Measurements from ENCODE around the gene HOXA11.

Gene HOXA11

GRCh38 chr7:27157702-27158431, 27.2 kb downstream of the HOXA11 start:
- Histone ChIP-seq H3K4me3 (ENCODE audit: low read depth, low read length) (no peak overlapping the region), H3K27me3 (ENCODE audit: control insufficient read depth, insufficient read depth, low read length) (peaks cover 100% of the 10 kb centered on the region), H3K4me1 (ENCODE audit: control insufficient read depth, insufficient read depth, low read length) (peaks cover 14% of the 10 kb centered on the region; the same call in 1 of the 2 replicates), H3K9me3 (ENCODE audit: control insufficient read depth, insufficient read depth, low read depth, low read length) (no peaks in the 10 kb centered on the region; the same call in 1 of the 2 replicates), H3K27ac (ENCODE audit: low read depth, low read length) (no peak overlapping the region), H3K9ac (ENCODE audit: low read length) (no peak overlapping the region), H3K36me3 (ENCODE audit: control insufficient read depth, insufficient read depth, low read length) (no peaks in the 10 kb centered on the region)

DNA sequence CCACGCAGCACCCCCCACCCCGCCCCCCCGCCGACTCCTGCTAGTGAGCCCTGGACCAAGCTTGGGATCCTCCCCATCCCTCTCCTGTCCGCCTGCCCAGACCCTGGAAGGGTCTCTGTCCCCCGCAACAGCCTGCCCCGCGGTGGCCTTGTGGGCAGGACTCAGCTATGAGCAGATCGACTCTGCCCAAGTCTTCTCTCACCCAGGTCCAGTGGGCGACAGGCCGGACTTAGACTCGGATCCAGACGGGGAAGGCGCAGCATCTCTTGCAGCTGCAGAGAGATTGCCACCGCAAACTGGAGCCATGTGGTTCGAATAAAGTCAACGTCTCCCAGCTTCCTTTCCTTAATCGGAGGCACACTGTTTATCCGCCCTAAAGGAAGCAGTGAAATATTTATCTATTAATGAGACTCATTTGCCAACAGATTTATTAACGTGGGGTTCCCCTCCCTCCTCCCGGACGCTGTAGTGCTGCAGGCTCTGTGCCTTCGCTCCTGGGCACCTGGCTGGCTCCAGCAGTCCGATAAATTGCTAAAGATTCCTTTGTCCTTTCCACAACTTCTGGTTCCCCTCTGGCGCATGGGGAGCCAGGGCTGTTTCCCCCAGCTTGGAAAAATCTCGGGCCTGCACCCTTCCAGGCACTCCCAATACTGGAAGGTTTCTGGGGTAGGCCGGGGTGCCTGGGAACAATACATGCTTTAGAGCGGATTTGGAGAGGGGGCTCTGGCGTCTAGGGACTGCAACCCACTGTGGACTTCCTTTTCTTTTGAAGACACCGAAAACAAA, 27.9 kb downstream of the HOXA11 start:
- H3K4me3 ChIP-seq (ENCODE audit: low read depth, low read length), result peak overlapping the region; percentile 37; the same call in 1 of the 2 replicates
- peak overlapping the region; percentile 66 for H3K9ac ChIP-seq (ENCODE audit: low read length)
- peaks cover 14% of the 10 kb centered on the region; the same call in 1 of the 2 replicates for H3K4me1 ChIP-seq (ENCODE audit: control insufficient read depth, insufficient read depth, low read length)
- no peak overlapping the region for H3K27ac ChIP-seq (ENCODE audit: low read depth, low read length)
- H3K9me3 ChIP-seq (ENCODE audit: control insufficient read depth, insufficient read depth, low read depth, low read length), result no peaks in the 10 kb centered on the region; the same call in 1 of the 2 replicates
- H3K27me3 ChIP-seq (ENCODE audit: control insufficient read depth, insufficient read depth, low read length), result peaks cover 100% of the 10 kb centered on the region
- H3K36me3 ChIP-seq (ENCODE audit: control insufficient read depth, insufficient read depth, low read length), result no peaks in the 10 kb centered on the region

GRCh38 chr7:27156508-27156898, 28.5 kb downstream of the HOXA11 start, which contains the start of gene HOXA7:
Gene HOXA7, minus strand, starts transcription at chr7:27156675. Its CDS starts 130 bp downstream, at chr7:27156545.
- Histone ChIP-seq H3K27me3 (ENCODE audit: control insufficient read depth, insufficient read depth, low read length) (peaks cover 100% of the 10 kb centered on the region), H3K27ac (ENCODE audit: low read depth, low read length) (no peak within 1 kb of the TSS), H3K9ac (ENCODE audit: low read length) (peak within 1 kb of the TSS; percentile 75), H3K4me3 (ENCODE audit: low read depth, low read length) (peak within 1 kb of the TSS; percentile 59), H3K4me1 (ENCODE audit: control insufficient read depth, insufficient read depth, low read length) (peaks cover 19% of the 10 kb centered on the region; the same call in 1 of the 2 replicates), H3K9me3 (ENCODE audit: control insufficient read depth, insufficient read depth, low read depth, low read length) (no peaks in the 10 kb centered on the region; the same call in 1 of the 2 replicates), H3K36me3 (ENCODE audit: control insufficient read depth, insufficient read depth, low read length) (no peaks in the 10 kb centered on the region)

GRCh38 chr7:27155816-27156507, 29.1 kb downstream of the HOXA11 start:
- Histone ChIP-seq H3K9me3 (ENCODE audit: control insufficient read depth, insufficient read depth, low read depth, low read length) (no peaks in the 10 kb centered on the region; the same call in 1 of the 2 replicates), H3K27ac (ENCODE audit: low read depth, low read length) (no peak overlapping the region)

DNA sequence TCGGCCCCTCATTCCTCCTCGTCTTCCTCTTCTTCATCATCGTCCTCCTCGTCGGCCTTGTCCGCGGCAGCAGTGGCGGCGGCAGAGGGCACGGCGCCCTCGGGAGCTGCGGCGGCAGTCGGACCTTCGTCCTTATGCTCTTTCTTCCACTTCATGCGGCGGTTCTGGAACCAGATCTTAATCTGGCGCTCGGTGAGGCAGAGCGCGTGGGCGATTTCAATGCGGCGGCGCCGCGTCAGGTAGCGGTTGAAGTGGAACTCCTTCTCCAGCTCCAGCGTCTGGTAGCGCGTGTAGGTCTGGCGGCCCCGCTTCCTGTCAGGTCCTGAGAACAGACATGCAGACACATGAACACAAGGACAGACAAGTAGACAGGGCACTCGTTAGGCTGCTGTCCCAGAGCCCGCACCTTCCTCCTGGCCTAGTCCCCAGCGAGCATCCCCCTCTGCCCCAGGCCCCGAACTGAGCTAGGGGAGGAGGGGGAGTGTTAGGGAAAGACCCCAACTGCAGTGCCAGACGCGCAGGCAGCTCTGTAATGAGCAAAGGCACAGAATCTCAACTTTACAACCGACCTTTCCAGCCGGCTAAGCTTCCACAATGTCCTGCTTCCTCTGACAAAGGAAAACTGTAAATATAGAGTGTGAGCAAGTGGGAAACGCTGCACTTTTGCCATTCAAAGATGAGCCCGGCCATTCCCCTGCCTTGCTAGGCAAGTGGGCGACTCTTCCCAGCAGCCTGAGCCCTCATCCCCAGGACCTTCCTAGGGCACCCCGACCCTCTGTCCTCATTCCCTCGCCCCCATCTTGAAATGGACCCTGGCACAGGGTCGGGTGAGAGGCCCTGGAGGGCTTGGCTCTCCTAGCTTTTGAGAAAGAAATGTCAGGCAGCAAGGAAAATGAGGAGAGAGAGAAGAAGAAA, 29.9 kb downstream of the HOXA11 start:
- Histone ChIP-seq H3K27me3 (ENCODE audit: control insufficient read depth, insufficient read depth, low read length) (peaks cover 100% of the 10 kb centered on the region), H3K9ac (ENCODE audit: low read length) (peak overlapping the region; percentile 75), H3K4me1 (ENCODE audit: control insufficient read depth, insufficient read depth, low read length) (peaks cover 20% of the 10 kb centered on the region; the same call in 1 of the 2 replicates), H3K4me3 (ENCODE audit: low read depth, low read length) (peak overlapping the region; percentile 59), H3K36me3 (ENCODE audit: control insufficient read depth, insufficient read depth, low read length) (no peaks in the 10 kb centered on the region), H3K27ac (ENCODE audit: low read depth, low read length) (no peak overlapping the region), H3K9me3 (ENCODE audit: control insufficient read depth, insufficient read depth, low read depth, low read length) (no peaks in the 10 kb centered on the region; the same call in 1 of the 2 replicates)

More at GRCh38 chr7:27155816-27156507, 29.1 kb downstream of the HOXA11 start:
- Histone ChIP-seq H3K27me3 (ENCODE audit: control insufficient read depth, insufficient read depth, low read length) (peaks cover 100% of the 10 kb centered on the region), H3K4me3 (ENCODE audit: low read depth, low read length) (peak overlapping the region; percentile 59), H3K36me3 (ENCODE audit: control insufficient read depth, insufficient read depth, low read length) (no peaks in the 10 kb centered on the region), H3K9ac (ENCODE audit: low read length) (peak overlapping the region; percentile 75), H3K4me1 (ENCODE audit: control insufficient read depth, insufficient read depth, low read length) (peaks cover 22% of the 10 kb centered on the region; the same call in 1 of the 2 replicates)

GRCh38 chr7:27154369-27154768, 30.7 kb downstream of the HOXA11 start:
- Histone ChIP-seq H3K27ac (ENCODE audit: low read depth, low read length) (no peak overlapping the region), H3K36me3 (ENCODE audit: control insufficient read depth, insufficient read depth, low read length) (no peaks in the 10 kb centered on the region), H3K9me3 (ENCODE audit: control insufficient read depth, insufficient read depth, low read depth, low read length) (no peaks in the 10 kb centered on the region; the same call in 1 of the 2 replicates), H3K4me1 (ENCODE audit: control insufficient read depth, insufficient read depth, low read length) (peaks cover 20% of the 10 kb centered on the region; the same call in 1 of the 2 replicates), H3K9ac (ENCODE audit: low read length) (peak overlapping the region; percentile 75), H3K27me3 (ENCODE audit: control insufficient read depth, insufficient read depth, low read length) (peaks cover 100% of the 10 kb centered on the region), H3K4me3 (ENCODE audit: low read depth, low read length) (no peak overlapping the region)

DNA sequence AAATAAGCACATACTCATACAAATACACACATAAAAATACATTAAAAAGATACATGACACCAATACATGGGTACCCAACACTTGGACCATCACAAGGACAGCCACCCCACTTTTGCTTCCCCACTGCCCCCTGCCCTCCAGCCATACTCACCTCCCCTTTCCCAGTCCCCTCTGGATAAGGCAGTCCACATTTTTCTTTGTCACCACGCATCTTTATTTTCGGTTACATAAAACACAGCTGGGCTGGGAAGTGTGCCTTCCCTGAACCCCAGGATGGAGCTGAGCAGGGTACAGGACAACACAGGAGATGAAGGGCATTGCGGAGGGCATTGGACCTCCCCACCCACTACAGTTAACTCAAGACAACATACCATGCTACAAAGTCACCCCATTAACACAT, 31.5 kb downstream of the HOXA11 start:
- Histone ChIP-seq H3K9me3 (ENCODE audit: control insufficient read depth, insufficient read depth, low read depth, low read length) (no peaks in the 10 kb centered on the region; the same call in 1 of the 2 replicates), H3K27ac (ENCODE audit: low read depth, low read length) (no peak overlapping the region), H3K36me3 (ENCODE audit: control insufficient read depth, insufficient read depth, low read length) (no peaks in the 10 kb centered on the region), H3K4me3 (ENCODE audit: low read depth, low read length) (no peak overlapping the region), H3K27me3 (ENCODE audit: control insufficient read depth, insufficient read depth, low read length) (peaks cover 100% of the 10 kb centered on the region), H3K9ac (ENCODE audit: low read length) (peak overlapping the region; percentile 45), H3K4me1 (ENCODE audit: control insufficient read depth, insufficient read depth, low read length) (peaks cover 20% of the 10 kb centered on the region; the same call in 1 of the 2 replicates)

DNA sequence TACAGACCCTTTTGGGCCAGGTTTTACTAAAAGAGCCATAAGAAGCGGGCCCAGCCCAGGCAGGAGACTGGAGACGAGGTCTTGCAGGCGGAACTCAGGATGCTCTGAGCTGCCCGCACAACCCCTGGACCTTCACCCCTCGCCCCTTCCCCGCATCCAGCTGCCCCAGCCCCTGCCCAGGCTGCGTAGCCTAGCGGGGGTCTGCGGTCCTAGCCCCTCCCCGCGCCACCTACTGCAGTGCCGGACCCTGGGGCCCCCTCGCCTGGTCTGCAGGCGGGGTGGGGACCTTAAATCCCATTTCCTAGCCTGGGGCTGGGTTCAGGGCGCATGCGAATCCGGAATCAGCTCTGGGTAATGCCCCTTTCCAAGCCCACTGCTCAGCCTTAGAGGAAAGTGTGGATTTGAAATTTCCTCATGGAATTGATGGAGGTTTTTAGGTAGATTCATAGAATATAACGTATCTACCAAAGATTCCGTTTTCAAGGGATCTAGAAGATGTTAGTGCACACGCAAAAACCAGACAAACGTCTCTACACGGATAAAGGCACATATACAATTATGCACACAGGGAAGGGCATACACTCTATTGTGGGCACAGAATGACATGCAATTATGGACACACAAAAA, 32.1 kb downstream of the HOXA11 start:
- Histone ChIP-seq H3K9ac (ENCODE audit: low read length) (peak overlapping the region; percentile 57), H3K27me3 (ENCODE audit: control insufficient read depth, insufficient read depth, low read length) (peaks cover 100% of the 10 kb centered on the region), H3K4me3 (ENCODE audit: low read depth, low read length) (peak overlapping the region; percentile 59; the same call in 1 of the 2 replicates)

GRCh38 chr7:27151931-27152815, 32.9 kb downstream of the HOXA11 start, which contains the start of gene HOXA3:
Gene HOXA3, minus strand, starts transcription at chr7:27152583. Its CDS starts 41,943 bp downstream, at chr7:27110640.
- Histone ChIP-seq H3K9ac (ENCODE audit: low read length) (peak within 1 kb of the TSS; percentile 57), H3K36me3 (ENCODE audit: control insufficient read depth, insufficient read depth, low read length) (no peaks in the 10 kb centered on the region), H3K9me3 (ENCODE audit: control insufficient read depth, insufficient read depth, low read depth, low read length) (no peaks in the 10 kb centered on the region; the same call in 1 of the 2 replicates), H3K4me3 (ENCODE audit: low read depth, low read length) (peak within 1 kb of the TSS; percentile 59), H3K27me3 (ENCODE audit: control insufficient read depth, insufficient read depth, low read length) (peaks cover 100% of the 10 kb centered on the region), H3K4me1 (ENCODE audit: control insufficient read depth, insufficient read depth, low read length) (peaks cover 29% of the 10 kb centered on the region; the same call in 1 of the 2 replicates), H3K27ac (ENCODE audit: low read depth, low read length) (no peak within 1 kb of the TSS)

More for the DNA sequence above, 32.1 kb downstream of the HOXA11 start:
- Histone ChIP-seq H3K36me3 (ENCODE audit: control insufficient read depth, insufficient read depth, low read length) (no peaks in the 10 kb centered on the region), H3K4me1 (ENCODE audit: control insufficient read depth, insufficient read depth, low read length) (peaks cover 24% of the 10 kb centered on the region; the same call in 1 of the 2 replicates), H3K27ac (ENCODE audit: low read depth, low read length) (no peak overlapping the region), H3K9me3 (ENCODE audit: control insufficient read depth, insufficient read depth, low read depth, low read length) (no peaks in the 10 kb centered on the region; the same call in 1 of the 2 replicates)

Measured in HUES6 (cell line).